ENCODE measurements around the gene RTP3.

- TF ChIP-seq CTCF (IDR thresholded peaks at IDR 0.05) (no peak), EZH2 (IDR thresholded peaks at IDR 0.05; ENCODE audit: borderline replicate concordance, insufficient read depth, low read depth, low read length, poor library complexity, severe bottlenecking) (no peak)
These were observed 39.0 kb downstream of the RTP3 start for GRCh38 chr3:46536758-46537157.

Measured in B cell (primary cell).